Gastrocnemius medialis (tissue), 4 donors: ENCODE data around the gene BLOC1S2.

Experiments
- POLR2A ChIP-seq, 2 donors: fragments of 450-650 bp; IDR thresholded peaks; one replicate each; pipeline ENCODE4 v1.6.1; 2017; ENCODE audit warnings: antibody characterized with exemption in 2 of 2, mild to moderate bottlenecking in 2 of 2, moderate library complexity in 2 of 2
- TF ChIP-seq, protein P1 (sequence below), 5 experiments: fragments of 450-650 bp in 3 of 5; fragments of 200-600 bp in 2 of 5; sonication (generic) in 2 of 5; IDR thresholded peaks in 4 of 5; conservative IDR thresholded peaks in 1 of 5; 1 replicate in 4 of 5; 2 replicates in 1 of 5; pipeline ENCODE4 v1.5.1; 2016 to 2019; ENCODE audit warnings: antibody characterized with exemption in 5 of 5, mild to moderate bottlenecking in 3 of 5, moderate library complexity in 3 of 5

DNA sequence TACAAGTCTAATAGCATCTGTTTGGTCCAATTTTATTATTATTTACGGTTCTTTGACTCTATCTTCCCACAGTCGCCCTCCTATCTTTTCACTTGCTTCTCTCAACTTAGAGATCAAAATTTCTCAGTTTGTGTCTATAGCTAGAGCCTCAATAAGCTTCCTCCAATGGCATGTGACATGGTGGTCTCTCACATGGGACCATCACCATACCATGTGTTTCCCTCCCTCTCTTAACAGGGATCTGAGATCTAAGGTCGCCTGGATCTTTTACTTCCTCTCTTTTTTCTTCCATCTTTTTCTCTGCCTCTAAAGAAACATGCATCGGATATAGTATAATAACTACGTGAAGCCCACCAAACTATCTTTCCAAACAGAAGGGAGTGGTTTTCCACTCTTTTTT lies 41.7 kb upstream of the BLOC1S2 start:
- TF ChIP-seq, protein P1, sequence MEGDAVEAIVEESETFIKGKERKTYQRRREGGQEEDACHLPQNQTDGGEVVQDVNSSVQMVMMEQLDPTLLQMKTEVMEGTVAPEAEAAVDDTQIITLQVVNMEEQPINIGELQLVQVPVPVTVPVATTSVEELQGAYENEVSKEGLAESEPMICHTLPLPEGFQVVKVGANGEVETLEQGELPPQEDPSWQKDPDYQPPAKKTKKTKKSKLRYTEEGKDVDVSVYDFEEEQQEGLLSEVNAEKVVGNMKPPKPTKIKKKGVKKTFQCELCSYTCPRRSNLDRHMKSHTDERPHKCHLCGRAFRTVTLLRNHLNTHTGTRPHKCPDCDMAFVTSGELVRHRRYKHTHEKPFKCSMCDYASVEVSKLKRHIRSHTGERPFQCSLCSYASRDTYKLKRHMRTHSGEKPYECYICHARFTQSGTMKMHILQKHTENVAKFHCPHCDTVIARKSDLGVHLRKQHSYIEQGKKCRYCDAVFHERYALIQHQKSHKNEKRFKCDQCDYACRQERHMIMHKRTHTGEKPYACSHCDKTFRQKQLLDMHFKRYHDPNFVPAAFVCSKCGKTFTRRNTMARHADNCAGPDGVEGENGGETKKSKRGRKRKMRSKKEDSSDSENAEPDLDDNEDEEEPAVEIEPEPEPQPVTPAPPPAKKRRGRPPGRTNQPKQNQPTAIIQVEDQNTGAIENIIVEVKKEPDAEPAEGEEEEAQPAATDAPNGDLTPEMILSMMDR (IDR thresholded peaks at IDR 0.05 in 4 of 5, conservative IDR thresholded peaks at IDR 0.05 in 1 of 5): no peak
- TF ChIP-seq POLR2A (IDR thresholded peaks at IDR 0.05): no peak
